ENCODE measurements around the gene DIPK1C.

The DIPK1C gene

GRCh38 chr18:74389991-74390390 lies 67.1 kb downstream of the DIPK1C start:
- no peak for DNase-seq (ENCODE audit: low spot score)

- DNase-seq (ENCODE audit: low spot score), result no peak
These were observed 67.8 kb downstream of the DIPK1C start for GRCh38 chr18:74389171-74389927.

- DNase-seq (ENCODE audit: low spot score), result no peak
These were observed 68.9 kb downstream of the DIPK1C start for GRCh38 chr18:74388227-74388626.

GRCh38 chr18:74387383-74387782 lies 69.7 kb downstream of the DIPK1C start:
- no peak for DNase-seq (ENCODE audit: low spot score)
